Measurements from ENCODE around the gene SECISBP2.

SECISBP2 gene

GRCh38 chr9:89388084-89388867 lies 70.0 kb downstream of the SECISBP2 start:
- intact Hi-C loops (cut with DNase I): no loop called here
- peak in 13 of 42 donors; percentile 23 to 66 (median 38) for DNase-seq

- no peak for DNase-seq
- intact Hi-C loops (cut with DNase I): no loop called here
These were observed 70.5 kb downstream of the SECISBP2 start for GRCh38 chr9:89388868-89389177.

GRCh38 chr9:89390068-89390555 lies 71.8 kb downstream of the SECISBP2 start:
- intact Hi-C loops (cut with DNase I): no loop called here
- DNase-seq: no peak

- no peak for DNase-seq
- intact Hi-C loops (cut with DNase I): no loop called here
These were observed 72.3 kb downstream of the SECISBP2 start for GRCh38 chr9:89390578-89391116.

GRCh38 chr9:89391585-89391984 lies 73.3 kb downstream of the SECISBP2 start:
- no peak for DNase-seq
- intact Hi-C loops (cut with DNase I): no loop called here

- intact Hi-C loops (cut with DNase I): no loop called here
- no peak for DNase-seq
These were observed 76.1 kb downstream of the SECISBP2 start for GRCh38 chr9:89394412-89394811.

- intact Hi-C loops (cut with DNase I): no loop called here
These were observed 77.8 kb downstream of the SECISBP2 start for GRCh38 chr9:89395931-89396710.

GRCh38 chr9:89397471-89397870 lies 79.2 kb downstream of the SECISBP2 start:
- peak in 26 of 42 donors; percentile 24 to 83 (median 66) for DNase-seq
- intact Hi-C loops (cut with DNase I): no loop called here

More at GRCh38 chr9:89395931-89396710, 77.8 kb downstream of the SECISBP2 start:
- DNase-seq: no peak

- DNase-seq: no peak
- intact Hi-C loops (cut with DNase I): no loop called here
These were observed 80.3 kb downstream of the SECISBP2 start for GRCh38 chr9:89398621-89399020.

- intact Hi-C loops (cut with DNase I): no loop called here
- no peak for DNase-seq
These were observed 82.3 kb downstream of the SECISBP2 start for GRCh38 chr9:89400403-89401116.

- intact Hi-C loops (cut with DNase I): no loop called here
- DNase-seq: peak in 3 of 42 donors; percentile 46 to 54 (median 47)
These were observed 84.6 kb downstream of the SECISBP2 start for GRCh38 chr9:89402695-89403427.

GRCh38 chr9:89404074-89404473 lies 85.8 kb downstream of the SECISBP2 start:
- DNase-seq: peak in 1 of 42 donors; percentile 36
- intact Hi-C loops (cut with DNase I): no loop called here

- intact Hi-C loops (cut with DNase I): no loop called here
- DNase-seq: peak in 26 of 42 donors; percentile 30 to 68 (median 52)
These were observed 87.5 kb downstream of the SECISBP2 start for GRCh38 chr9:89405826-89406225.

- no peak for DNase-seq
- intact Hi-C loops (cut with DNase I): no loop called here
These were observed 88.8 kb downstream of the SECISBP2 start for GRCh38 chr9:89407070-89407469.

- DNase-seq: peak in 7 of 42 donors; percentile 28 to 67 (median 35)
- intact Hi-C loops (cut with DNase I): no loop called here
These were observed 90.4 kb downstream of the SECISBP2 start for GRCh38 chr9:89408628-89409101.
